Measurements from ENCODE around the gene ALS2CL.

DNA sequence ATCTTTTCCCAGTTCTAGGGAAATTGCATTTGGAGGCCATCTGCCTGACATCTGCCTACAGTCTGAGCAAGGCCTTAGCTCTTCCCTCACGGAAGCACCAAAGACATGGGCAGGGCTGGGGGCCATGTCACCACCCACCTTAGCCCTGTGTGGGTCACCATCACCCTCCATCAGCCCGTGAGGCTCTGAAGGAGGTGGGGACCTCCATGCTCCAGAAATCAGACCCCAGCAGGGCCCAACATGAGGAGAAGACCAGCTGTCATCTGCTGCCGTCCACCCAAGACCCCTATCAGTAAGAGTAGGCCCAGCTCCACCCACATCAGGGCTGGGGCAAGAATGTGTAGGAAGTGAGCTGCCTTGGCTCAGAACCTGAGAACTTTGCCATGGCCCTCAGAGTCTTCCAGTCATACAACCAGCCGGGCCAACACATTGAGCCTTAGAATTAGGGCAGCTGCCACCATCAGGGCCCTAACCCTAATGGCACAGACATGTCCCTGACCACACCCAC is 9.6 kb upstream of the ALS2CL start:
- TF ChIP-seq, protein P1, sequence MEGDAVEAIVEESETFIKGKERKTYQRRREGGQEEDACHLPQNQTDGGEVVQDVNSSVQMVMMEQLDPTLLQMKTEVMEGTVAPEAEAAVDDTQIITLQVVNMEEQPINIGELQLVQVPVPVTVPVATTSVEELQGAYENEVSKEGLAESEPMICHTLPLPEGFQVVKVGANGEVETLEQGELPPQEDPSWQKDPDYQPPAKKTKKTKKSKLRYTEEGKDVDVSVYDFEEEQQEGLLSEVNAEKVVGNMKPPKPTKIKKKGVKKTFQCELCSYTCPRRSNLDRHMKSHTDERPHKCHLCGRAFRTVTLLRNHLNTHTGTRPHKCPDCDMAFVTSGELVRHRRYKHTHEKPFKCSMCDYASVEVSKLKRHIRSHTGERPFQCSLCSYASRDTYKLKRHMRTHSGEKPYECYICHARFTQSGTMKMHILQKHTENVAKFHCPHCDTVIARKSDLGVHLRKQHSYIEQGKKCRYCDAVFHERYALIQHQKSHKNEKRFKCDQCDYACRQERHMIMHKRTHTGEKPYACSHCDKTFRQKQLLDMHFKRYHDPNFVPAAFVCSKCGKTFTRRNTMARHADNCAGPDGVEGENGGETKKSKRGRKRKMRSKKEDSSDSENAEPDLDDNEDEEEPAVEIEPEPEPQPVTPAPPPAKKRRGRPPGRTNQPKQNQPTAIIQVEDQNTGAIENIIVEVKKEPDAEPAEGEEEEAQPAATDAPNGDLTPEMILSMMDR (conservative IDR thresholded peaks at IDR 0.05; ENCODE audit: low read depth, low read length), result no peak
- TF ChIP-seq EZH2 (IDR thresholded peaks at IDR 0.05; ENCODE audit: borderline replicate concordance, low read depth, low read length, poor library complexity, severe bottlenecking), result no peak

Measured in A673 (cell line).